ENCODE data around the gene ZFYVE21. TPM values are rescaled to one million over a fixed set of nuclear protein-coding genes. Genes with fewer than 3 reads are reported as not detected.

Gene ZFYVE21
- total RNA-seq, 1 donor from 2014 or later, result 50.5 TPM

- peak; percentile 71 for DNase-seq
- Histone ChIP-seq H3K36me3 (peaks cover 65% of the 10 kb centered on the region), H3K27ac (replicated peaks) (peak overlapping the region; percentile 68), H3K9me3 (replicated peaks) (no peaks in the 10 kb centered on the region), H3K4me1 (peaks cover 57% of the 10 kb centered on the region), H3K4me3 (no peak overlapping the region), H3K27me3 (ENCODE audit: low read depth) (no peaks in the 10 kb centered on the region)
- peak; percentile 25 for TF ChIP-seq CTCF (IDR thresholded peaks at IDR 0.05; ENCODE audit: borderline replicate concordance)
- intact Hi-C loops (cut with micrococcal nuclease), result no loop called here
These were observed 15.0 kb downstream of the ZFYVE21 start for GRCh38 chr14:103730490-103731035.

GRCh38 chr14:103731481-103731880 lies 15.9 kb downstream of the ZFYVE21 start:
- H3K4me3 ChIP-seq, result no peak overlapping the region
- intact Hi-C loops (cut with micrococcal nuclease), result no loop called here
- H3K27me3 ChIP-seq (ENCODE audit: low read depth), result no peaks in the 10 kb centered on the region
- no peaks in the 10 kb centered on the region for H3K9me3 ChIP-seq (replicated peaks)
- TF ChIP-seq CTCF (IDR thresholded peaks at IDR 0.05; ENCODE audit: borderline replicate concordance), result no peak
- no peak for DNase-seq
- H3K4me1 ChIP-seq, result peaks cover 59% of the 10 kb centered on the region
- peaks cover 74% of the 10 kb centered on the region for H3K36me3 ChIP-seq
- peak overlapping the region; percentile 30 for H3K27ac ChIP-seq (replicated peaks)

- no peak for TF ChIP-seq CTCF (IDR thresholded peaks at IDR 0.05; ENCODE audit: borderline replicate concordance)
- Histone ChIP-seq H3K36me3 (peaks cover 81% of the 10 kb centered on the region), H3K27ac (replicated peaks) (peak overlapping the region; percentile 30), H3K27me3 (ENCODE audit: low read depth) (no peaks in the 10 kb centered on the region), H3K9me3 (replicated peaks) (no peaks in the 10 kb centered on the region), H3K4me3 (no peak overlapping the region), H3K4me1 (peaks cover 66% of the 10 kb centered on the region)
- DNase-seq, result no peak
- intact Hi-C loops (cut with micrococcal nuclease), result no loop called here
These were observed 16.6 kb downstream of the ZFYVE21 start for GRCh38 chr14:103731916-103732867.

GRCh38 chr14:103732868-103733620 lies 17.4 kb downstream of the ZFYVE21 start:
- Histone ChIP-seq H3K9me3 (replicated peaks) (no peaks in the 10 kb centered on the region), H3K36me3 (peaks cover 82% of the 10 kb centered on the region), H3K27ac (replicated peaks) (no peak overlapping the region), H3K4me1 (peaks cover 71% of the 10 kb centered on the region), H3K27me3 (ENCODE audit: low read depth) (no peaks in the 10 kb centered on the region), H3K4me3 (no peak overlapping the region)
- no peak for TF ChIP-seq CTCF (IDR thresholded peaks at IDR 0.05; ENCODE audit: borderline replicate concordance)
- no peak for DNase-seq
- intact Hi-C loops (cut with micrococcal nuclease), result no loop called here

GRCh38 chr14:103733651-103734050 lies 18.0 kb downstream of the ZFYVE21 start:
- intact Hi-C loops (cut with micrococcal nuclease), result no loop called here
- Histone ChIP-seq H3K4me1 (peaks cover 71% of the 10 kb centered on the region), H3K9me3 (replicated peaks) (no peaks in the 10 kb centered on the region), H3K27me3 (ENCODE audit: low read depth) (no peaks in the 10 kb centered on the region), H3K4me3 (no peak overlapping the region), H3K36me3 (peaks cover 82% of the 10 kb centered on the region), H3K27ac (replicated peaks) (no peak overlapping the region)
- DNase-seq, result no peak
- TF ChIP-seq CTCF (IDR thresholded peaks at IDR 0.05; ENCODE audit: borderline replicate concordance), result no peak
